Measurements from ENCODE around the gene IL21R. TPM values are rescaled to one million over a fixed set of nuclear protein-coding genes. Genes with fewer than 3 reads are reported as not detected.

Gene IL21R
- total RNA-seq, 2 experiments from 2014 or later, result 29.2 to 29.5 TPM

- POLR2A ChIA-PET, result no interaction called here
- peaks cover 63% of the 10 kb centered on the region for H3K36me3 Mint-ChIP-seq (ENCODE audit: low read depth)
- peaks cover under 1% of the 10 kb centered on the region for H3K4me1 Mint-ChIP-seq
- H3K4me3 Mint-ChIP-seq, result no peak overlapping the region
- CTCF ChIA-PET, result no interaction called here
- H3K27me3 Mint-ChIP-seq, result no peaks in the 10 kb centered on the region
- H3K27ac Mint-ChIP-seq, result no peak overlapping the region
- no peak for DNase-seq
- no peaks in the 10 kb centered on the region for H3K9me3 Mint-ChIP-seq
Measured at GRCh38 chr16:27470567-27471431, 68.8 kb downstream of the IL21R start.

- Mint-ChIP-seq H3K4me1 (no peaks in the 10 kb centered on the region), H3K4me3 (no peak overlapping the region), H3K9me3 (no peaks in the 10 kb centered on the region), H3K27ac (no peak overlapping the region), H3K36me3 (ENCODE audit: low read depth) (peaks cover 58% of the 10 kb centered on the region), H3K27me3 (no peaks in the 10 kb centered on the region)
- CTCF ChIA-PET, result no interaction called here
- DNase-seq, result no peak
- POLR2A ChIA-PET, result no interaction called here
Measured at GRCh38 chr16:27471661-27472060, 69.7 kb downstream of the IL21R start.

DNA sequence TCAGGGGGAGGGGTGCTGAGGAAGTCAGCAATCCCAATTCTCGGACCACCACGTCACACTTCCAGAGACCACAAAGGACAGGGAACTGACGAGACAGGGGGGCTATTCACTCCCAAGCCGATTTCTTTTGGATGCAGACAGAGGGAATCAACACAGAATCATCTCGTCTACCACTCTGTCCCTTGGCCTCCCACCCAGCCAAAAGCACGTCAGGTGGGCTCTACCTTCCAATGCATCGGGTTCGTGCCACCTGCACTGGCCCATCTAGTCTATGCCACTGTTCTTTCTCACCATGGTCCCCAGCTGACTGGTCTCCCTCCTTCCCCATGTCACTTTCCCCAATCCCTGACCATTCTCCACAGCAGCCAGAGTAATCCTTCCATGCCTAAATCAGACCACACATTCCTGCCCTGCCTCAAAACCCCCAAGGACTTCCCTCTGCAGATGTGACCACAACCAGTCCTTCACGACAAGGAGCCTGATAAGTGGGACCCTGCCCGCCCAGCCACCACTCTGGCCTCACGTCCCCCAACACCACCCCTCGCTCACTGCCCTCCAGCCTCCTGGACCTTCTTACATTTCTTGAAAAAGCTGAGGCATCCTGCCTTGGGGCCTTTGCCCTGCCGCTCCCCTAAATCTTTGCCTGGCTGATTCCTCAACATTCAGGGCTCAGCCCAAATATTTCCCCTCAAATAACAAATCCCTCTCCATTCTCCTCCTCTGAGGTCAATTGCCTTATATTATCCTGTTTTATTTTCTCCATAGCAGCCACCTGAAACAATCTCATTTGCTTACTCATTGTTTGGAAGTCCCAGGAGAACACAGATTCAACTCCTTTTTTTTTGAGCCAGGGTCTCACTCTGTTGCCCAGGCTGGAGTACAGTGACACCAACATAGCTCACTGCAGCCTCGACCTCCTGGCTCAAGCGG is 70.4 kb downstream of the IL21R start:
- POLR2A ChIA-PET, result no interaction called here
- H3K4me1 Mint-ChIP-seq, result no peaks in the 10 kb centered on the region
- CTCF ChIA-PET, result no interaction called here
- H3K36me3 Mint-ChIP-seq (ENCODE audit: low read depth), result peaks cover 59% of the 10 kb centered on the region
- H3K27me3 Mint-ChIP-seq, result no peaks in the 10 kb centered on the region
- no peaks in the 10 kb centered on the region for H3K9me3 Mint-ChIP-seq
- H3K27ac Mint-ChIP-seq, result no peak overlapping the region
- no peak overlapping the region for H3K4me3 Mint-ChIP-seq
- DNase-seq, result no peak

DNA sequence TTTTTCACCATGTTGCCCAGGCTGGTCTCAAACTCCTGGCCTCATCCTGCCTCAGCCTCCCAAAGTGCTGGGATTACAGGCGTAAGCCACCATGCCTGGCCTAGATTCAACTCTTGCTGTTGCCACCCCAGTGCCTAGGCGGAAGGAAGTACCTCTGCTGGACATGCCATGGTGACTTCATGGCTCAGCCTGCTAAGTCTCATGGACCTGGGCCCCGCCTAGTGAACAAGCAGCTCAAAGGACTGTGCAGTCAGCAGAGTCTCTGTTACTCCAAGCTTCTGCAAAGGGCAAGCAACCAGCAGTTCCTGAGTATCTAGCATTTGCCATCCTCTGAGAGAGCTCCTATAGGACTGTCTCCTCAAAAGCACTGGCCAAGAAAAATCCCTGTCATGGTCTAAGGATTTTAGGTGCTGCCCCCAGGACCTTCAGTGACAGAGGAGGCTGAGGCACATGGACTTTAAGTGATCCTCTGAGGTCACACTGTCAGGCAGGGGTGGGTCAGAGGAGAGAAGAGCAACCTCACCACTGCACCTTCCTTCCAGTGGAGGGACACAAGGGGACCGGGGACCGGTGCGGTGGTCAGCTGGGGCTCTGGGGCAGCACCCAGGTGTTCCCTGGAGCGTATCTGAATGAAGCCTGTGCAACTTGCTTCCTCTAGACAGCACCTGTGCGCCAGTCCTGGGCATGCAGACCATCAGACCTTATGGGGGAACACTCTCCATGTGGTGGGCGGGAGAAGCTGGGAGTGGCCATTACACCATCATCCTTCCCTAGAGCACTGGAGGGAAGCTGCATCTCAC is 71.3 kb downstream of the IL21R start:
- Mint-ChIP-seq H3K27me3 (no peaks in the 10 kb centered on the region), H3K4me1 (no peaks in the 10 kb centered on the region), H3K36me3 (ENCODE audit: low read depth) (peaks cover 59% of the 10 kb centered on the region), H3K4me3 (no peak overlapping the region), H3K27ac (no peak overlapping the region), H3K9me3 (no peaks in the 10 kb centered on the region)
- ChIA-PET POLR2A (no interaction called here), CTCF (no interaction called here)
- no peak for DNase-seq

DNA sequence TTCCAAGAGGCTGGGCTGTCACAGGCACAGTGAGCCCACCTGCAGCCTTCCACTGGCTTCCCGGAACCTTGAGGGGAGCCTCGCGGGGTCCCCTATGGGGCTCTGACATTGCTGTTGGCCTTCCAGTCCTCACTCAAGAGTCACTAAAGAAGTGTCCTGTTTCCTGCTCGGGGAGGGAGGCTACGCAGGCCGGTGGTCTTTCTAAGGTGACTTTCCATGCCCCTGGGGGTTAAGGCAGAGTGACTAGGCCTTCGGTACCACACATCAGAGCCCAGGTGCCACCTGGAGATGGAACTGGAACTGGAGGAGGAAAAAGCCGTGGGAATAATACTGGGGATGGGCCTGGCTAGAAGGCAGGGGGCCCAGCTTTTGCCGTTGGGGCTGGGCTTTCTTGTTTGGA is 72.1 kb downstream of the IL21R start:
- CTCF ChIA-PET, result no interaction called here
- H3K27ac Mint-ChIP-seq, result no peak overlapping the region
- peaks cover 57% of the 10 kb centered on the region for H3K36me3 Mint-ChIP-seq (ENCODE audit: low read depth)
- H3K9me3 Mint-ChIP-seq, result no peaks in the 10 kb centered on the region
- POLR2A ChIA-PET, result no interaction called here
- no peak for DNase-seq
- no peak overlapping the region for H3K4me3 Mint-ChIP-seq
- H3K27me3 Mint-ChIP-seq, result no peaks in the 10 kb centered on the region
- no peaks in the 10 kb centered on the region for H3K4me1 Mint-ChIP-seq

DNA sequence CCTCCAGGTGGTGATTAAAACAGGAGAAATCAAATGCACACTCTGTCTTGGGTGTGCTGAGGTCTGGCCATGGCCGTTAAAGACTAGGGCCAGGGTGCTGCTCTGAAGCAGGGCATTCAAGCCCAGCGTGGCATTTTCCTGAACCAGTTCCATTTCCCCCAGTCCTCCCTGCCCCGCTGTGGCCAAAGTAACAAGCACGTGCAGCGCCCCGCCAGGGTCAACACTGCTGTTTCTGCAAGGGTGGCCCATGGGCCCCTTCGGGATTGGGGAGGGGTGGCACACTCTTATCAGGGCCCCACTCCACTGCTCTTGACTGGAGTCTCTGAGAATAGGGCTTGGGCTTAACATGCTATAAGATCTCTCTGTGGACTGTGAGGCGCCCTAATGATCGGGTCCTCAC is 72.9 kb downstream of the IL21R start:
- ChIA-PET POLR2A (no interaction called here), CTCF (no interaction called here)
- Mint-ChIP-seq H3K36me3 (ENCODE audit: low read depth) (peaks cover 51% of the 10 kb centered on the region), H3K27ac (no peak overlapping the region), H3K4me3 (no peak overlapping the region), H3K27me3 (no peaks in the 10 kb centered on the region), H3K9me3 (no peaks in the 10 kb centered on the region), H3K4me1 (no peaks in the 10 kb centered on the region)
- DNase-seq, result no peak

DNA sequence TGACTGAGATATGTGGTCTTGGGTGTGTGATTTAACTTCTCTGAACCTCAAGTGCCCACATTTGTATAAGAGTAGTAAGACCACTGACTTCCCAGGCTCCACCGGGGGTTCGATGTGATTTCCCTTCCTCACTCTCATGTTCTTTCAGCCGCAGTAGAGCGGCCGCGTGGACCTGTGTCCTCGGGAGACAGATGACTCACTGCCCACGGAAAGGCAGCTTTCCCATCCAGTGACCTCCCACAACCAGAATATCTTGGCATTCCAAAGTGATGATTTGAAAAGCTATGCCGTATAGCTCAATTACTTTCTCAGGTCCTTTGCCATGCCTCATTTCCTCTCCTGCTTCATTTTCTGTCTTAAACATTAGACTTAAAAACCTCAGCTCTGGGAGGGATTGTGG is 73.6 kb downstream of the IL21R start:
- POLR2A ChIA-PET, result no interaction called here
- H3K4me3 Mint-ChIP-seq, result no peak overlapping the region
- CTCF ChIA-PET, result interaction anchor here (1.1 kb wide), 1 partner anchor 321 kb away, joined by 3 read pairs; no protein-coding TSS in a partner anchor
- no peaks in the 10 kb centered on the region for H3K9me3 Mint-ChIP-seq
- no peaks in the 10 kb centered on the region for H3K27me3 Mint-ChIP-seq
- DNase-seq, result no peak
- H3K4me1 Mint-ChIP-seq, result no peaks in the 10 kb centered on the region
- no peak overlapping the region for H3K27ac Mint-ChIP-seq
- peaks cover 50% of the 10 kb centered on the region for H3K36me3 Mint-ChIP-seq (ENCODE audit: low read depth)

GRCh38 chr16:27476240-27476639 is 74.3 kb downstream of the IL21R start:
- DNase-seq, result no peak
- no peaks in the 10 kb centered on the region for H3K4me1 Mint-ChIP-seq
- no peaks in the 10 kb centered on the region for H3K27me3 Mint-ChIP-seq
- CTCF ChIA-PET, result interaction anchor here (0.6 to 1.1 kb wide), 2 partner anchors 322 to 1944 kb away, joined by 3 read pairs; no protein-coding TSS in a partner anchor
- H3K27ac Mint-ChIP-seq, result no peak overlapping the region
- no peak overlapping the region for H3K4me3 Mint-ChIP-seq
- peaks cover 45% of the 10 kb centered on the region for H3K36me3 Mint-ChIP-seq (ENCODE audit: low read depth)
- H3K9me3 Mint-ChIP-seq, result no peaks in the 10 kb centered on the region
- POLR2A ChIA-PET, result no interaction called here

DNA sequence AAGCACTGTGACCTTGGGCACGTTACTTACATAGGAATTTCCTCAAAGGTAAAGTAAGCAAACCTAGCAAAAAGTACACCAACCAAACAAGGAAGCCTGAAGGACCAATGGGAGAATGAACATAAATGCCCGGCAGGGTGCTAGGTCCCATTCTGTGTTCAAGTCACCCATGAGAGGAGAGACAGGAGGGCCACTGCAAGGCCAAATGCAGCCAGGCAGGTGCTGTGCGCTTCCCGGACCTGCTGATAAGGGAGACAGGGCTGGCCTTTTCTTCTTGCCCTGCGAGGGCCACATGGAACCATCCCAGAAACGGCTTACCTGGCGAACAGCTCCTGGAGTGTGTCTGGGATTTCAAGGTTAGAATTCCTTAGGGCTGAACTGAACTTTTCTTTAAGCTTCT is 78.8 kb downstream of the IL21R start:
- POLR2A ChIA-PET, result no interaction called here
- Mint-ChIP-seq H3K27ac (no peak overlapping the region), H3K4me3 (no peak overlapping the region)

DNA sequence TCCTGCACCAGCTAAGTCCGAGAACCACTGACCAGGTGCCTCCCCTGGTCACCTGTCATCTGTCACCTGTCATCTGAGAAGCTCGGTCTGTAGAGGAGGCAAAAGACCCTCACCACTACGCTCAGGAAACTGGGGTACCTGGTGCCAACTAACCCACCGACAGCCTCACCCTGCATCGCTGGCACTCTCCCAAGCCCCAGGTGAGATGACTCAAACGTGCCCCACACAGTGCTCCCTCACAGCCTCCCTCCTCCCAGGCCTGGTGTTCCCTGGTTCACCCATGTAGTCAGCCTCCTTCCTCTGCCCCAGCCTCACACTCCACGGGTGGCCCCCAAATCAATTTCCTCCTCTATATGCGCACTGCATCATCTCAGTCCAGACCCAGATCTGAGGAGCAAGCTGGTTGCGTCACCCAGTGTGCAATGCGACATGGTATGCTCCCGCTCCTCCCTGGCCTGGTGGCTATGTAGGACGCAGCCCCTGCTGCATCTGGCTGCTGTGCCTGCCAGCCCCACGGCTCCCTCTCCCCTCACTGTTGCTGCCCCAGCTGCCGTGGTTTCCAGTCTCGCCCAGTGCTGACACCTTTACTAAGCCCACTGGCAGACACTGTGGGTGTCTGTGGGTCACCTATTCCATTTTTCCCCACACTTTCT is 79.4 kb downstream of the IL21R start:
- CTCF ChIA-PET, result no interaction called here
- H3K36me3 Mint-ChIP-seq (ENCODE audit: low read depth), result peaks cover 58% of the 10 kb centered on the region

More for the DNA sequence above, 78.8 kb downstream of the IL21R start:
- no peak for DNase-seq
- H3K4me1 Mint-ChIP-seq, result no peaks in the 10 kb centered on the region
- H3K9me3 Mint-ChIP-seq, result no peaks in the 10 kb centered on the region
- peaks cover 56% of the 10 kb centered on the region for H3K36me3 Mint-ChIP-seq (ENCODE audit: low read depth)
- no peaks in the 10 kb centered on the region for H3K27me3 Mint-ChIP-seq
- CTCF ChIA-PET, result no interaction called here

DNA sequence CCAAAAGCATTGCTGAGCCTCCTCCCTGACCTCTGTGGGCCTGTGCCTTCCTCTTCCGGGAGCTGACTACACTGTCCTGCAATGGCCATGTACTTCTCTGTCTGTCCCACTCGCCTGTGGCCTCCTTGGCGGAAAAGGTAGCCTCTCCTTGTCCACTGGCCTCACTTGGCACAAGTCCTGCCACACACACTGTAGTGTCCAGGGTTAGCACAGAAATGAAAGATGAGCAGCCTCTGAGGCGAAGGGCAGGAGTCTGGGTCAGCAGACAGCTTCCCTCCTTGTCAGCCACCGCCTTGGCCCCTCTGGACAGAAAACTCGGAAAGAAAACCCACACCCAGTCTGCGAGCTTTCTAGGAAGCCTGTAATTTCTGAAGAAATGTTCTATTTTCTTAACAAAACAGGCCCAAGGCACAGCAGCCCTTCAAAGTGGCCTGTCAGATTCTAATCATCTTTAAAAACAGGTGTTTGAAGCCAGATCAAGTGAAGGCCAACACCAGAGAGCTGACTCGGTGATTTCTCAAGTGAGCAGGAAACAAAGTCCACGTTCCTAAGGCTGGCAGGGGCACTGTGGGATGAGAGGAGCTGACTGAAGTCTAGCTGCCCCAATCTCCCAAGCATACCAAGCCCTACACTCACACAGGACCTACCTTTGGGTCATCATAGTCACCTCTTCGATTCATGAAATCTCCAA is 80.6 kb downstream of the IL21R start:
- H3K27me3 Mint-ChIP-seq, result no peaks in the 10 kb centered on the region
- POLR2A ChIA-PET, result interaction anchor here (1.3 kb wide), 1 partner anchor 23 kb away, joined by 3 read pairs; no protein-coding TSS in a partner anchor
- H3K27ac Mint-ChIP-seq, result no peak overlapping the region
- no peak overlapping the region for H3K4me3 Mint-ChIP-seq
- H3K36me3 Mint-ChIP-seq (ENCODE audit: low read depth), result peaks cover 55% of the 10 kb centered on the region
- CTCF ChIA-PET, result no interaction called here
- no peak for DNase-seq
- H3K9me3 Mint-ChIP-seq, result no peaks in the 10 kb centered on the region
- H3K4me1 Mint-ChIP-seq, result no peaks in the 10 kb centered on the region

More for the DNA sequence above, 79.4 kb downstream of the IL21R start:
- H3K27me3 Mint-ChIP-seq, result no peaks in the 10 kb centered on the region
- H3K9me3 Mint-ChIP-seq, result no peaks in the 10 kb centered on the region
- no peaks in the 10 kb centered on the region for H3K4me1 Mint-ChIP-seq
- POLR2A ChIA-PET, result no interaction called here
- H3K27ac Mint-ChIP-seq, result no peak overlapping the region
- no peak overlapping the region for H3K4me3 Mint-ChIP-seq
- no peak for DNase-seq

DNA sequence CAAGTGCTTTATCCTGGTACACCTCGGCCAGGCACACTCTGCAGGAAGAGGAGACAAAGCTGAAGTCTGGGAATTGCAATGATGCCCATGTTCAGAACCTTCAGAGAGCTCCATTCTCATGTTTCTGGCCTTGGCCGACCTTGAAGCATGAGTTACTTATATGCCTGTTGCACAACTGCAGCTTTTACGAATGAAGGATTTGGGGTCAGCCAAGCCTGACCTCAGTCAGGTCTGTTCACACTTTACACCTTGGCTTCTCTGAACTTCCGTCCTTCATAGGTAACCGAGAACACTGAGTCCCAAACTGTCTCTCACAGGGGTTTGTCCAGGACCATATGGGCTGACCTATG is 81.1 kb downstream of the IL21R start:
- H3K4me1 Mint-ChIP-seq, result no peaks in the 10 kb centered on the region
- no peak for DNase-seq
- CTCF ChIA-PET, result no interaction called here
- POLR2A ChIA-PET, result interaction anchor here (1.3 kb wide), 1 partner anchor 23 kb away, joined by 3 read pairs; no protein-coding TSS in a partner anchor
- no peak overlapping the region for H3K4me3 Mint-ChIP-seq
- H3K27ac Mint-ChIP-seq, result no peak overlapping the region
- no peaks in the 10 kb centered on the region for H3K27me3 Mint-ChIP-seq
- H3K36me3 Mint-ChIP-seq (ENCODE audit: low read depth), result peaks cover 55% of the 10 kb centered on the region
- H3K9me3 Mint-ChIP-seq, result no peaks in the 10 kb centered on the region

All from activated CD4-positive, alpha-beta memory T cell treated with anti-CD3 and anti-CD28 coated beads, Interleukin-2, amount 10 ng/mL, durations not matched to agents 7 days and 5 days (primary cell).